ENCODE data around the gene METTL6. TPM values are rescaled to one million over a fixed set of nuclear protein-coding genes. Genes with fewer than 3 reads are reported as not detected.
A peak's percentile ranks its signal among the peaks of the same experiment; 100 is the strongest.

Gene METTL6
- 10 to 100 TPM; 14.3 to 21.9 (median 15.3) TPM for total RNA-seq
- 10 to 100 TPM in 1 of 3 donors, 1 to 10 TPM in 2; 5.4 to 11.7 (median 9.5) TPM for polyA plus RNA-seq

GRCh38 chr3:15427182-15427880 is at the start of gene METTL6, which contains the start of gene EAF1:
Gene METTL6, minus strand, starts transcription at chr3:15427544. Its CDS starts 1,033 bp downstream, at chr3:15426511.
Gene EAF1, plus strand, starts transcription at chr3:15427598. Its CDS starts 182 bp downstream, at chr3:15427780.
- peaks cover 0 to 39% (median 35%) of the 10 kb centered on the region in 4 donors for H3K4me1 ChIP-seq
- H3K36me3 ChIP-seq, result peaks cover 0 to 50% (median 5%) of the 10 kb centered on the region in 4 donors
- WGBS, 2 donors, result 0% methylated on average over 52 of the region's 52 CpGs
- H3K9me3 ChIP-seq, result no peaks in the 10 kb centered on the region
- H3K27me3 ChIP-seq, result no peaks in the 10 kb centered on the region
- no peak for TF ChIP-seq EP300 (IDR thresholded peaks at IDR 0.05)
- TF ChIP-seq POLR2AphosphoS5 (IDR thresholded peaks at IDR 0.05), result peak; percentile 29 to 63 (median 48)
- TF ChIP-seq CTCF (IDR thresholded peaks at IDR 0.05), result peak in 2 of 4 experiments; percentile 30 to 36
- H3K27ac ChIP-seq, result peak within 1 kb of the TSS; percentile 83 to 84 (median 84)
- intact Hi-C loops (cut with DNase I), result loop anchor here (2.0 to 5.0 kb wide), 2 partner anchors 129 to 330 kb away; partner anchors contain the start of gene RBSN
- peak within 1 kb of the TSS; percentile 82 to 95 (median 94) for H3K4me3 ChIP-seq
- peak; percentile 86 for DNase-seq

DNA sequence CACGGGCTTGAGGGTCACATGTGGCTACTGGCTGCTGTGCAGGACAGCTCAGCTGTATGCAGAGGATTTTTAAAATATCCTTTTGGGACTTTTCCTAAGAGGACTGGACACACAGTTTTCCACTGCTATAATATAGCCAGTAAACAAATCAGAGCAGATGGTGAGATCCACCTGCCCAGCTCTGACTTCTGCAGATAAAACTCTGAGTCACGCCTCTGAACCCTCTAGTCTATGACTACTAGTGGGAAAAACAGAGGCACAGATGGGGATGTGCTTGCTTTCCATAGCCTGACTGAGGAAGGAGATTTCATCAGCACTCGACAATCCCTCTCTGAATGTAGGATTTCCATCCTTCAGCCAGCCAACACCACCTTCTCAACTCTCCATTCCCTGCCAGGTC is 49.0 kb upstream of the METTL6 start:
- Histone ChIP-seq H3K27me3 (no peaks in the 10 kb centered on the region), H3K36me3 (no peaks in the 10 kb centered on the region), H3K4me3 (no peak overlapping the region), H3K4me1 (no peaks in the 10 kb centered on the region), H3K9me3 (no peaks in the 10 kb centered on the region), H3K27ac (no peak overlapping the region)
- 74 to 75% methylated on average over 3 of the region's 3 CpGs for WGBS, 2 donors
- intact Hi-C loops (cut with DNase I), result no loop called here
- no peak for TF ChIP-seq POLR2A (IDR thresholded peaks at IDR 0.05)
- TF ChIP-seq CTCF (IDR thresholded peaks at IDR 0.05), result no peak
- TF ChIP-seq POLR2AphosphoS5 (IDR thresholded peaks at IDR 0.05), result no peak
- TF ChIP-seq EP300 (IDR thresholded peaks at IDR 0.05), result no peak
- DNase-seq, result no peak

- H3K27ac ChIP-seq, result no peak overlapping the region
- no peak overlapping the region for H3K4me3 ChIP-seq
- TF ChIP-seq EP300 (IDR thresholded peaks at IDR 0.05), result no peak
- intact Hi-C loops (cut with DNase I), result no loop called here
- H3K4me1 ChIP-seq, result no peaks in the 10 kb centered on the region
- no peaks in the 10 kb centered on the region for H3K9me3 ChIP-seq
- no peak for DNase-seq
- WGBS, 2 donors, result 30 to 56% methylated on average over 5 of the region's 5 CpGs
- H3K27me3 ChIP-seq, result no peaks in the 10 kb centered on the region
- no peaks in the 10 kb centered on the region for H3K36me3 ChIP-seq
Measured at GRCh38 chr3:15475161-15475560, 47.8 kb upstream of the METTL6 start.

- no peaks in the 10 kb centered on the region for H3K27me3 ChIP-seq
- no peak for DNase-seq
- no peak overlapping the region for H3K4me3 ChIP-seq
- H3K4me1 ChIP-seq, result no peaks in the 10 kb centered on the region
- no peaks in the 10 kb centered on the region for H3K9me3 ChIP-seq
- intact Hi-C loops (cut with DNase I), result no loop called here
- TF ChIP-seq CTCF (IDR thresholded peaks at IDR 0.05) (no peak), POLR2AphosphoS5 (IDR thresholded peaks at IDR 0.05) (no peak), POLR2A (IDR thresholded peaks at IDR 0.05) (no peak), EP300 (IDR thresholded peaks at IDR 0.05) (no peak)
- H3K27ac ChIP-seq, result no peak overlapping the region
- peaks cover 0 to 3% (median 0%) of the 10 kb centered on the region in 4 donors for H3K36me3 ChIP-seq
- 79 to 89% methylated on average over 3 of the region's 3 CpGs for WGBS, 2 donors
Measured at GRCh38 chr3:15471861-15472260, 44.5 kb upstream of the METTL6 start.

- H3K9me3 ChIP-seq, result no peaks in the 10 kb centered on the region
- DNase-seq, result no peak
- no peaks in the 10 kb centered on the region for H3K4me1 ChIP-seq
- H3K27ac ChIP-seq, result no peak overlapping the region
- H3K4me3 ChIP-seq, result no peak overlapping the region
- TF ChIP-seq POLR2A (IDR thresholded peaks at IDR 0.05) (no peak), EP300 (IDR thresholded peaks at IDR 0.05) (no peak), CTCF (IDR thresholded peaks at IDR 0.05) (no peak), POLR2AphosphoS5 (IDR thresholded peaks at IDR 0.05) (no peak)
- peaks cover 0 to 3% (median 0%) of the 10 kb centered on the region in 4 donors for H3K36me3 ChIP-seq
- no peaks in the 10 kb centered on the region for H3K27me3 ChIP-seq
- WGBS, 2 donors, result 90 to 95% methylated on average over 2 of the region's 2 CpGs
- intact Hi-C loops (cut with DNase I), result no loop called here
Measured at GRCh38 chr3:15470849-15471248, 43.5 kb upstream of the METTL6 start.
